Ishikawa (cell line): Measurements from ENCODE around the gene PREX1.

Experiments
- CEBPB ChIP-seq: IDR thresholded peaks from 2 replicates; pipeline ENCODE4 v1.6.1; 2012
- CREB1 ChIP-seq: IDR thresholded peaks from 2 replicates; pipeline ENCODE4 v1.6.1; 2012; ENCODE audit warnings: low read depth
- EP300 ChIP-seq: IDR thresholded peaks from 2 replicates; pipeline ENCODE4 v1.6.1; 2012; ENCODE audit warnings: borderline replicate concordance
- FOXM1 ChIP-seq: IDR thresholded peaks from 2 replicates; pipeline ENCODE4 v1.6.1; 2012; ENCODE audit warnings: low read depth, borderline replicate concordance
- RAD21 ChIP-seq: IDR thresholded peaks from 2 replicates; pipeline ENCODE4 v1.6.1; 2012; ENCODE audit warnings: low read depth
- TAF1 ChIP-seq: IDR thresholded peaks from 2 replicates; pipeline ENCODE4 v1.6.1; 2012; ENCODE audit warnings: low read depth, mild to moderate bottlenecking
- YY1 ChIP-seq: IDR thresholded peaks from 2 replicates; pipeline ENCODE4 v1.6.1; 2012; ENCODE audit warnings: low read depth
- TF ChIP-seq, protein P1 (sequence below): IDR thresholded peaks from 2 replicates; pipeline ENCODE4 v1.6.1; 2012
- TF ChIP-seq, protein P2 (sequence below): IDR thresholded peaks from 2 replicates; pipeline ENCODE4 v1.6.1; 2012; ENCODE audit warnings: low read depth, mild to moderate bottlenecking

DNA sequence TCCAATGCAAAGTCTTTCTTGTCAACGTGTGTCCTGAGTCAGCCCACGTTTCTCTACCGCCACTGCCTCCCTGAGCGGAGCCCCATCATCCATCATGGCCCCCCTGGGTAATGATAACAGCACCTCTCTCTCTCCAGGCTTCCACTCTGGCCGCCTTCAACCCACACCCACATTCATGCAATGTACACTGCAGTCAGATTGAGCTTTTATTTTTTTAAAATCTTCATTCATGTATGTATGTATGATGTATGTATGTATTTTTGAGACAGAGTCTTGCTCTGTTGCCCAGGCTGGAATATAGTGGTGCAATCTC is 245.2 kb downstream of the PREX1 start:
- no peak for TF ChIP-seq CEBPB
- no peak for TF ChIP-seq RAD21
- TF ChIP-seq, protein P1, sequence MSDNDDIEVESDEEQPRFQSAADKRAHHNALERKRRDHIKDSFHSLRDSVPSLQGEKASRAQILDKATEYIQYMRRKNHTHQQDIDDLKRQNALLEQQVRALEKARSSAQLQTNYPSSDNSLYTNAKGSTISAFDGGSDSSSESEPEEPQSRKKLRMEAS, result no peak
- TF ChIP-seq EP300, result no peak
- no peak for TF ChIP-seq CREB1
- no peak for TF ChIP-seq YY1
- TF ChIP-seq, protein P2, sequence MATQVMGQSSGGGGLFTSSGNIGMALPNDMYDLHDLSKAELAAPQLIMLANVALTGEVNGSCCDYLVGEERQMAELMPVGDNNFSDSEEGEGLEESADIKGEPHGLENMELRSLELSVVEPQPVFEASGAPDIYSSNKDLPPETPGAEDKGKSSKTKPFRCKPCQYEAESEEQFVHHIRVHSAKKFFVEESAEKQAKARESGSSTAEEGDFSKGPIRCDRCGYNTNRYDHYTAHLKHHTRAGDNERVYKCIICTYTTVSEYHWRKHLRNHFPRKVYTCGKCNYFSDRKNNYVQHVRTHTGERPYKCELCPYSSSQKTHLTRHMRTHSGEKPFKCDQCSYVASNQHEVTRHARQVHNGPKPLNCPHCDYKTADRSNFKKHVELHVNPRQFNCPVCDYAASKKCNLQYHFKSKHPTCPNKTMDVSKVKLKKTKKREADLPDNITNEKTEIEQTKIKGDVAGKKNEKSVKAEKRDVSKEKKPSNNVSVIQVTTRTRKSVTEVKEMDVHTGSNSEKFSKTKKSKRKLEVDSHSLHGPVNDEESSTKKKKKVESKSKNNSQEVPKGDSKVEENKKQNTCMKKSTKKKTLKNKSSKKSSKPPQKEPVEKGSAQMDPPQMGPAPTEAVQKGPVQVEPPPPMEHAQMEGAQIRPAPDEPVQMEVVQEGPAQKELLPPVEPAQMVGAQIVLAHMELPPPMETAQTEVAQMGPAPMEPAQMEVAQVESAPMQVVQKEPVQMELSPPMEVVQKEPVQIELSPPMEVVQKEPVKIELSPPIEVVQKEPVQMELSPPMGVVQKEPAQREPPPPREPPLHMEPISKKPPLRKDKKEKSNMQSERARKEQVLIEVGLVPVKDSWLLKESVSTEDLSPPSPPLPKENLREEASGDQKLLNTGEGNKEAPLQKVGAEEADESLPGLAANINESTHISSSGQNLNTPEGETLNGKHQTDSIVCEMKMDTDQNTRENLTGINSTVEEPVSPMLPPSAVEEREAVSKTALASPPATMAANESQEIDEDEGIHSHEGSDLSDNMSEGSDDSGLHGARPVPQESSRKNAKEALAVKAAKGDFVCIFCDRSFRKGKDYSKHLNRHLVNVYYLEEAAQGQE, result no peak
- no peak for TF ChIP-seq FOXM1
- no peak for TF ChIP-seq TAF1
